Islet precursor cell (in vitro differentiated cells): Measurements from ENCODE around the gene TMEM63A.
A peak's percentile ranks its signal among the peaks of the same experiment; 100 is the strongest.
"Not testable (repeated sequence)": the region's sequence is repeated elsewhere in the genome, so short reads cannot be mapped to it uniquely, and the experiment has no call there.

Experiments used
- DNase-seq: peaks from one replicate; pipeline ENCODE4 v3.0.0-alpha.2; 2018

The TMEM63A gene

DNA sequence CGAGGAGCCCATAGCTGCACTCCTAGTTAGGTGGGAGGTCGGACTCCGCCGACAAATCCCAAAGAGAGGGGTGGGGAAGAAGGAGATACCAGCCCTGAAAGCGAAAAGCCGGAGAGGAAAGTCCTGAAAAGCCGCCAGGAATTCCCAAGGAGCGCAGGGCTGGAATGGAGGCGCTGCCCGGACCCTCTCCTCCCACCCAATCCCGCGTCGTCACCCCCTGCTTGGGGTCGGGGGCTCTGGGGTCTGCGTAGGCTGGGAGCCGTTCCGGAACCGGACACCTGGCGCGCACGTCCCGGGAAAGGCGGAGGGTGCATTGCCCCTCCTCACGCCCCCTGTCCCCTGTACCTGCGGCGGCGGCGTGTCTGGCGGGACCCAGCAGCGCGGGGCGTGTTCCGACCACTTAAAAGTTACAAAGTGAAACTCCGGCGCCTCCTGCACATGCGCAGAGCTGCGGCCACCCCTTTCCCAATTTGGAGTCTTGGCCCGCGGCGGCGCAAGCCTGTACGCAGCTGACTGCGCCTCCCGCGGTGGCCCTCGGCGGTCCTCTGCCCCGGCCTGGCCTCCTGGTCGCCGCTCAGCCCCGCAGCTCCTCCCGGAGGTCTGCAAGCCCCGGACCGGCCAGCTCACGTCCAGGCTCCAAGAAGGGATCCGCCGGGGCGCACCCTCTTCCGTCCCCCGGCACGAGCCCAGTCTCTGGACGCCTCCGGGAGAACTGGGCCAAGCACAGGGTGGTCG, at the start of gene TMEM63A:
TMEM63A (minus strand) TSS at position 422 of the 735 bp plus-strand sequence. CDS start 4,800 bp downstream, outside the sequence.
- DNase-seq = peak; percentile 96

DNA sequence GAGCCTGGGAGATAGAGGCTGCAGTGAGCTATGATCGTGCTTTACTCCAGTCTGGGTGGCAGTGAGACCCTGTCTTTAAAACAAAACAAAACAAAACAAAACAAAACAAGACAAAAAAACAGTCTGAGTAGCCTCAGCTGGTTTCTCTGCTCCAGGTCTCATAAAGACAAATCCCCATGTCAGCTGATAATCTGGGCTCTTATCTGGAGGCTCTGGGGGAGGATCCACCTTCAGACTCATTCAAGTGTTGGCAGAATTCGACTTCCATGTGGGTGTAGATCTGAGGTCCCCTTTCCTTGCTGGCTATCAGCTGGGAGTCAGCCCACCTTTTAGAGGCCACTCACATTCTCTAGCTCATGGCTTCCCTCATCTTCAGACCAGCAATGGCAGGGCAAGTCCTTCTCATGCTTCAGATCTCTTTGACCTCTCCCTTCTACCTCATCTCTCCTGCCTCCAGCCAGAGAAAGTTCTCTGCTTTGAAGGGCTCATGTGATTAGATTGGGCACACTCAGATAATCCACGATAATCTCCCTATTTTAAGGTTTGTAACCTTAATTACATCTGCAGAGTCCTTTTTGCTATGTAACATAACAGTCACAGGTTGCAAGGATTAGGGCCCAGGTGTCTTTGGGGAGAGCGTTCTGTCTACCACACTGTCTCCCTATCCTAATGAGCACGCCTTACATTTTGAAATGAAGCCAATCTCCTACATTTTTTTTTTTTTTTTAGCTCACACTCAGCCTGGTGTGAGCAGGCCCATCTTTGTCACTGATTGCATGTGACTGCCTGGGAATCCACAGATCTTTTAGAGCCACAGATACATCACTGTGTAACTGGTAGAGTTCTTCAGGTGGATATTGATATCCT, 49.3 kb upstream of the TMEM63A start:
- no peak for DNase-seq

DNA sequence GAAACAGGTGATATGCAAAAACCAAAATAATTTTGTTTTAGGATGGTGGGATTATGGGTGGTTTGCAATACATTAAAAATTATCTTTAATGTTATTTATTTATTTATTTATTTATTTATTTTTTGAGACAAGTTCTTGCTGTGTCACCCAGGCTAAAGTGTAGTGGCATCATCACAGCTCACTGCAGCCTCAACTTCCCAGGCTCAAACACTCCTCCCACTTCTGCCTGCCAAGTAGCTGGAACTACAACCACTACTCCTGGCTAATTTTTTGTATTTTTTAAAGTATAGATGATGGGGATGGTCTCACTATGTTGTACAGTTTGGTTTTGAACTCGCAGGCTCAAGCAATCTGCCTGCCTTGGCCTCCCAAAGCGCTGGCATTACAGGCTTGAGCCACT, 48.4 kb upstream of the TMEM63A start:
- no peak for DNase-seq

DNA sequence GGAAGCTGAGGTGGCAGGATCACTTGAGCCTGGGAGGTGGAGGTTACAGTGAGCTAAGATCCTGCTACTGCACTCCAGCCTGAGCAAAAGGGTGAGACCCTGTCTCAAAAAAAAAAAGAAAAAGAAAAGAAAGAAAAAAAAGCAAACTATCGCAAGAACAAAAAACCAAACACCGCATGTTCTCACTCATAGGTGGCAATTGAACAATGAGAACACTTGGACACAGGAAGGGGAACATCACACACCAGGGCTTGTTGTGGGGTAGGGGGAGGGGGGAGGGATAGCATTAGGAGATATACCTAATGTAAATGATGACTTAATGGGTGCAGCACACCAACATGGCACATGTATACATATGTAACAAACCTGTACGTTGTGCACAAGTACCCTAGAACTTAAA, 47.3 kb upstream of the TMEM63A start:
- DNase-seq = not testable (repeated sequence)

DNA sequence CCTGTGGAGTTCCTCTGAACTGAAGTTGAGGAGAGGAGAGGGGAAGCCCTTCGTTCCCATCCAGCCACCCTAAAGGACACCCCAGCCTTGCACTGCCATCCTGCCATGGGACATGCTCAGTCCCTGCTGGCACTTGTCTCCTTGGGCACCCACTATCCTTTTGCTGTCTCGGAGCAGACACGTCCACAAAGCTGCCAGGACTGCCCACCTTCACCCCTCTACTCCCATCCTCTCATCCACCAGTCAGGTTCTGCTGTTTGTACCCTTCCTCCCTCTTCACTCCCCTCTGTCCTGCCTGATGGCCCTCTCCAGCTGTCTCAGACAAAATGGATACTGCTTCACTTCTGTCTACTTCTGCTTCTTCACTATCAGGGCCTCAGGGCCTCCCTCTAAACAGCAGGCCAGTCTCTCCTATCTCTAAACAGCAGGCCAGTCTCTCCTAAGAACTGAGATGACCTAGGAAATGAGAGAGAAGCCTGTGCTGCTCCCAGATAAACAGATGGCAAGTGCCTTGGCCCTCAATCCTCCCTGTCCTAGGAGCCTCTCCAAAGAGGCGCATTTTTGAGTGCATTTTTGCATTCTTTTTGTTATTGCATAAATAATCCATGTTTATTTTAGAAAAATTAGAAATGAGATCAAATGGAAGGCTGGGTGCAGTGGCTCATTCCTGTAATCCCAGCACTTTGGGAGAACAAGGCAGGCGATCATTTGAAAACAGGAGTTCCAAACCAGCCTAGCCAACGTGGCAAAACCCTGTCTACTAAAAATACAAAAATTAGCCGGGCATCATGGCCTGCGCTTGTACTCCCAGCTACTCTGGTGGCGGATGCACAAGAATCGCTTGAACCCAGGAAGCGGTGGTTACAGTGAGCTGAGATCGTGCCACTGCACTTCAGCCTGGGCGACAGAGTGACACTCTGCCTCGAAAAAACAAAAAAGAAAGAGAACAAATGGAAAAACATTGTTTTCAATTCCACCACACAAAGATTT, 46.3 kb upstream of the TMEM63A start:
- DNase-seq = no peak

DNA sequence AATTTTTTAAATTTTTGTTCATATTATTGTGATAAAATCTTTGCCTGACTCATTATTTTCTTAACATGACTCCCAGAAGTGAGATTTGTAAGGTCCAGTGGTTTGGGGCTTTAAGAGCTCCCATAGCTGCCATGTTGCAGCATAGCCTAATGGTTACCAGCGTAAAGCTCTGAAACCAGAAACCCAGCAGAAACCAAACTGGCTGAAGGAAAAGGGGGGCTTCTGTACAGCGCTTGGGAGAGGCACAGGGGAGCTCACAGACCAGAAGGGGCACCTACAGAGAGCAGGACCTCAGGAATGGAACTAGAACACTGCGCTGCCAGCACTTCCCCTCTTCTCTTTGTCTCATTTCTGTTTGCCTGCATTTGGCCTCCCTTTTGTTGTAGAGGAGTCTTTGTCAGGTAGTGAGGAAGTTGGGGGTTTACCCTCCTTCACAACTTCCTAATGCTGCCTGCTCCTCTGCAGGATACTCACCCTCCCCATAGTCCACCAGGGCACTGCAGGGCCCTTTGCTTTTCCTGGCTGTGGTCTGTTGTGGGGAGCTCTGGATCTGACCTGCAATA, 44.5 kb upstream of the TMEM63A start:
- no peak for DNase-seq

DNA sequence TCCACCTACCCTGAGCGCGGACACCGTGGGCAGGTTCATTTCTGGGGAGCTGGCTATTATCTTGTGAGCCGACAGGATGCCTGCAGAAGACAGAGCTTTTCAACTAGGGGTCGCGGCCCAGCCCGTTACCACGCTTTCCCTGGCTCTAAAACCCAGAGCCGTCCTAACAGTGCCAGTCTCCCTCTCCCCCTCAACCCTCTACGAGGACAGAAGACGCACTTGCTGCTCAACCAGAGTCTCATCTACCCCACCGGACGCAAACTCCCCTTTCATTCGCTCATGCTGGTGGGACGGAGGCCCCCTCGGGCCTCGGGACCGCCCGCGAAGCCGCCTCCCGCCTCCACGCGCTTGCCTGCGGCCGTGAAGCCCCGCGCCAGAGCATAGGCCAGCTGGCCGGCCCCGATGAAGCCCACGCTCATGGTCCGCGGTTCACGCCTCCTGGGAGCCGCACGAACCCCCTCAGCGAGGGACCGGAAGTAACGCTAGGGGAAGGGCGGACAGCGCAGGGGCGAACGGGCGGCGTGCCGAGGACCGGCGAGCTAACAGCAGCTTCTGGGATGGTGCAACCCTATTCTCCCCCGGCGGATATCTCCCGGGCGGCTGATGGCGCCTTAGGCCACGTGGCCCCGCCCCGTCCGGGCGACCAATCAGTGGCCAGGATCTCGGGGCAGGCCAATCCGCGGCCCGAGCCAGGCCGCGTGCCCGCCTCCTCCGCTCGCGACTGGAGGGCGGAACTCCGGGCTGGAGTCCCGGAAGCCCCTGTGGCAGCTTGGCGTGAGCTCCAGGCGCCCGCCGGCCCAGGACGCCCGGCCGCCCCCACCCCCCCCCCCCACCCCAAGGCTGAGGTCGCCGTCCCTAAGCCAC, 41.7 kb upstream of the TMEM63A start, which contains the start of gene PYCR2:
PYCR2 (minus strand) TSS at position 559 of the 864 bp plus-strand sequence; CDS start at position 419, 140 bp downstream.
- DNase-seq = peak; percentile 98

DNA sequence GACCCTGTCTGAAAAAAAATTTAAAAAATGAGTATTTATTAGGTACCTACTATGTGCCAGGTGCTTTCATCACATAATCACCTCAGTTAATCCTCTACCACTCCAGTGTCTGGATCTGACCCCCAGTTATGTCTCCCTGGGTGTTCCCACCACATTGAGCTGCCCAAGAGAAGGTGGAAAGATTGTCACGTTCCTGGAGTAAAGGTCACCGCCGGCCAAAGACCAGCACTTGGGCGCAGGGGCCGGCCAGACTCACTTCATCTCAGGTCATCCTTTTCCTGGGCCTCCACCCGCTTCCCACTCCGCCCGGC, 41.2 kb upstream of the TMEM63A start:
- no peak for DNase-seq

DNA sequence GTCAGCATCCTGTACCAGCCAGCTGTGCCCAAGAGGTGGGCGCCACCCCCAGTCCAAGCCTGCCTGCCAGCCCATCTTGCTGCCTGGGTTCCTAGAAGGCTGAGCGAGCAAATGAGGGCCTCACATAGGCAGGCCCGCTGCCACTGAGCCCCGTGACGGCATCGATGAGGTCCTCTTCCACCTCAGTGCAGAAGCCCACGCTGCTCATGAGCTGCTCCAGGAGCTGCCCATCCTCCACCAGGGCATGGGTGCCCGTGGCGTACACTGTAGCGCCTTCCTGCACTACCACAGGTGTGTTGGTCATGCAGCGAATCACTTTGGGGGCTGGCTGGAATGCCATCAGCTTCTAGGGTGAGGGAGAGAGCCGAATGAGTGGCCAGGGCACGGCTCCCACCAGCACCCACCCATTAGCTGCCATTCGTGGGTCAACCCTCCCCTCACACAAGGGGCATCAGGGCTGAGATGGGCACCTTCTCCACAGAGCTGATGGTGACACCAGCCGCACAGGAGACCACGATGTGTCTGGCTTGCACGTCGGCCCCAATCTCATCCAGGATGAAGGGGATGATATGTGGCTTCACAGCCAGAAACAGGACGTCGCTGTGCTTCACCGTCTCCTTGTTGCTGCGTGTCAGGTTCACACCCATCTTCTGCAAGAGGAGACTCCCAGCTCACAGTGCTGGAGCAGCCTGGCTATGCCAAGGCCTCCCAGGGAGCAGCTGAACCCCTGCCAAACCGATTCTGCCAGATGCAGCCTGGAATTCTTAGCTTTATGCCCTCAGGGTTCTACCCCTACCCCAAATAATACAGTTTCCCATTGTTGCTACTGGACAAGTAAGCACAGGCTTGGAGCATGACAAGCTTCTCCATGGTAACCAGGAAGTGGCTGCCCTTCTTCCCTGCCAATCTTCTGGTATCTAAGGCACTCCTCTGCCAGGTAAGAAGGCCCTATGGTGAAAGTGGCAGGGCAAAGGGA, 39.8 kb upstream of the TMEM63A start:
- no peak for DNase-seq

DNA sequence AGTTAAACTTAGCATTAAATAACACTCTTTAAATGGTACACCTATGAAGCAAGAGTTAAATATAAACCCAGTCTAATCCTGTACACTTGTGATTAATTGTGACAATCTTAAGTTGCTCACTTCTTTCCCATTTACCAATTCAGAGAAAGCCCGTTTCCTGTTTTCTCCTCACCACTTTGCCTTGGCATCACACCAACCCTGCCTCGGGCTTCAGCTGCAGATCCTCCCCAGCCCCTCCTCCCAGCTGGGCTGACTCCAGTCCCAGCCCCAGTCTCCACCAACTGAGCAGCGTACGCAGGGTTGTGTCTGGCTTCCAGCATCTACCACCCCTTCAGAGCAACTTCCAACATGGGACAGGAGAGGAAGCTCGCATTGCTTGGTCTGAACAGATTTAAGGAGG, 37.7 kb upstream of the TMEM63A start:
- no peak for DNase-seq

DNA sequence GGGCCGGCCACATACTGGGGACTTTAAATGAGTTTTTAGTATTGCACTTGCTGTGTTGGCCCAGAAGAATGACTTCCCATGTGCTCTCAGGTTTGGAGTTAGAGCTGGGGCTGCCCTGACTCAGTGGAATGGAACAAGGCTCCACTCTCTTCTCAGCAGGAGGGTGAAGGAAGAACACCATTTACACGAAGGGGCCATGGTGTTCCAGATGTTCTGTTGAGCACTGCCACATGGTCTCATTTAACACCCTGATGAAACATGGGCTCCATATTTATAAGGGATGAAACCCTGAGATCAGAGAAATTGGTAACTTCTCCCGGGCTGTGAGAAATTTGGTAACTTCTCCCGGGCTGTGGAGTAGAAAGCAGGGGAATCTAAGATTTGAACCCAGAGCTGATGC, 36.1 kb upstream of the TMEM63A start:
- DNase-seq = no peak

DNA sequence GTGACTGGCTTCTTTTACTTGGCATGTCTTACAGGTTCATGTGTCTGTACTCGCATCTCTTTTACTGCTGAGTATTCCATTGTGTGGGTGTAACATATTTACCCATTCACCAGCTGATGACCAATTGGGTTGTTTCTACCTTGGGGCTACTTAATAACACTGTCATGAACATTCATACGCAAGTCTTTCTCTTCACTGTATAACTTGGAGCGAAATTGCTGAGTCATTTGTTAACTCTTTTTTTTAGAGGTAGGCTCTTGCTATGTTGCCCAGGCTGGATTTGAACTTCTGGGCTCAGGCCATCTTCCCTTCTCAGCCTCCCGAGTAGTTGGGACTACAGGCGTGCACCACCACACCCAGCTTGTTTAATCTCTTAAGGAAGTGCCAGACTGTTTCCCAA, 35.4 kb upstream of the TMEM63A start:
- DNase-seq = no peak

DNA sequence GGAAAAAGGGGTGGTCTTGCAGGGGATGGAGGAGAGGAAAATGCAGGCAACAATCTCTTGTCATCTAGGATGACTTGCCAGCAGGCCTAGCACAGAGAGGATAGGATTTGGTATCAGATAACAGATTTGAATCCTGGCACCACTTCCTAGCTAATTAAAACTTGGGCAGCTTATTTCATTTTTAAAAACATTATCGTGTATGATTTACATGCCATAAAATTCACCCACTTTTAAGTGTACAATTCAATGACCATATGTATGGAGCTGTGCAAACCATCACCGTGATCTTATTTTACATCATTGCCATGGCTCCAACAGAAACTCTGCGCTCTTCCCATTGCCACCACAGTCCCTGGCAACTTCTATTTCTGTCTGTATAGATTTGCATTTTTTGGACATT, 34.9 kb upstream of the TMEM63A start:
- DNase-seq = no peak

DNA sequence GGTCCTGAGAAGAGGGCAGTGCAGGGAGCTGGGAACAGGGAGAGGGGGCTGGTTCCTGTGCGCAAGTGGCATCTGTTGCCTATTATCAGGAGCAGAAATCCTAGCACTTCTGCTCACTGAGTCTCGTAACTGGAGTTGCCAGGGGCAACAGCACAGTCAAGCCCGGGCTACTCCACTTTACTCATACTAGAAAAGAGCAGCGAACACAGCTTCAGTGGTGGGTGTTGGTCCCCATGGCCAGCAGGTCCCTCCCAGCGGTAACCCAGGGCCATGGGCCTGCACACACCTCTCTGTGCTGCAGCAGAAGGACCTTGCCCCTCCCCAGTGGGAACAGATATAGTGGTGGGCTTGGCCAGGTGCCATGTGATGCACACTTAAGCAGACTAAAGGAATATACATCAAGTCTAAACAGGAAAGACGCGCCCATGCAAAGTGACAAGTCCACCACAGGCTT, 33.4 kb upstream of the TMEM63A start:
- no peak for DNase-seq

DNA sequence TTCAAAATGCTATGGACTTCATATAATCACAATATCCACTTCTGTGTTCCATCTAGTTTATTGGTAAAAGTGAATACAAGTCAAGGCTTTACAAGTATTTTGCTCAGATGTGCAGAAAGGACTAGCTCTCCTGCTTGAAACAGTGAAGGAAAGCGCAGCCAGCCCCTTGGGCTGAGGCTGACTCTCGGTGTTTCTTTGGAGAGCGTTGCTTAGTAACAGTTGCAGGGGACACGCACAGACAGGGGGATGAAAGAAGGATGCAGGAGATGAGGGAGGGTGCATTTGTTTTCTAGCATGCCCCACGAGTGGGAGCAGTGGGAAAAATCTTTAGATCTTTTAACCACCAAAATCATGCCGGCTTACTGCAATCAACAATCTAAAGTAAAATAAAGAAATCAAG, 32.8 kb upstream of the TMEM63A start:
- DNase-seq = no peak

DNA sequence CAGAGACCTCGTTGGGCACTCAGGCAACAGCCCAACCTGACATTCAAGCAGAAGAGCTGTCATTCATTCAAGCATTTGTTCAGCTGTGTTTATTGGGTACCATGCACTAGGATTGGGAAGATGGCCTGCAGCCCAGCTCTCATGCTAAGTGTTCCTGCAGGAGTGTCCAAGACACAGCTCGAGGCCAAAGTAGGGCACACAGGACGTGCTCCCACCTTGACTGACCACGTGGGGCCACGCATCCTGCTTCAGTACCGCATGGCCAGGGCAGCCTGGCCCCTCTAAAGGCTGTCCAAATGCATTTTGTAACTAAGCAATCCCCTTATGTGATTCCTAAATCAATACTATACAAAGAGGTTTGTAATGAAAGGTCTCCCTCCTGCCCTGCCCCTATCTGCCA, 32.2 kb upstream of the TMEM63A start:
- no peak for DNase-seq

DNA sequence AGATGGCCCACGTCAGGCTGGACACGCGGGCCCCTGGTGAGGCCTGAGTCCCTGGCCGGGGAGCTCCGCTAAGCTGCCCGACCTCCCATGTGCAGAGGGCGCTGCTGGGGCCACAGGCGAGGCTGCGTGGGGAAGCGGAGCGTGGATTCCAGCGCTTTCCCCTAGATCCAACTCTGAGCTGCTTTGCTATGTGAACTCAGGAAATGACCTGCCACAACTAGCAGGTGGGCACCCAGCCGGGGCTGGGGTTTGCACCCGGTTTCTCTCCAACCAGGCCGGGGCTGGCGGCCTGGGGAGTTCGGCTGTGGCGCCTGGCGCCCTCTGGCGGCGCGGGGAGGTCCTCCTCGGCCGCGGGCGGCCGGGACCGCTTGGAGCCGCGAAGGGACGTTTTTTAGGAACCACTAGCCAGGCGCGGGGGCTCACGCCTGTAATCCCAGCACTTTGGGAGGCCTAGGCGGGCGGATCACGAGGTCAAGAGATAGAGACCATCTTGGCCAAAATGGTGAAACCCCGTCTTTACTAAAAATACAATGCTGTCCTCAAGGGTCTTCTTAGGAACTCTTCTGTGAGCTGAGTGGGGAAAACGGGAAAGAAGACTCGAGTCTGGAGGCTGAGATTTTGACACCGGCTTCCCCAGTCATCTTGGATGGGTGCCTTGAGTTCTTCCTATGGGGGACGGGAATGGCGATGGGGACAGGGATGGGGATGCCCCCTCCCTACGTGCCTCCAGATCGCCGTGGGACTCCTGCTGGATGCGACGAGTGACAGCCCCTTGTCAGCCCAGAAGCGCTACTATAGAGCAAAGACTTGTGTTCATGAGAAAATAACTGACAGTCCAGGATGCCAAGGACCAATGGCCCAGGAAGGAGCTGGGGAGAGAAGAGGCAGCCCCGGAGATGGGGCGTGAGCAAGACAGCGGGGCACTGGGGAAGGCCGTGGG, 29.3 kb upstream of the TMEM63A start:
- DNase-seq = peak; percentile 77

DNA sequence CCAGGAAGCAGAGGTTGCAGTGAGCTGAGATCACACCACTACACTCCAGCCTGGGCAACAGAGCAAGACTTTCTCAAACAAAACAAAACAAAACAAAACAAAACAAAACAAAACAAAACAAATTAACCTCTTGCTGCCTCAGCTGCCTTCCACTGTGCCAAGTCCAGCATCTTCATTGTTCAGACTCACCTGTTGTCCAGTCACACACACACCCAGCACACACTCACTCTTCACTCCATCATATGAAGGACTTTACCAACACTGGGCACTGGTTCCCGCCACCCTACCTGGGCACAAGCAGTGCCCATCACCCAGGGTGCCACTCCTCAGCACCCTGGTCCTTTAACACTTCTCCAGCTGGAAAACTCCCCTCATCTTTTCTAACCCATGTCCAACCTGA, 27.3 kb upstream of the TMEM63A start:
- DNase-seq = no peak

DNA sequence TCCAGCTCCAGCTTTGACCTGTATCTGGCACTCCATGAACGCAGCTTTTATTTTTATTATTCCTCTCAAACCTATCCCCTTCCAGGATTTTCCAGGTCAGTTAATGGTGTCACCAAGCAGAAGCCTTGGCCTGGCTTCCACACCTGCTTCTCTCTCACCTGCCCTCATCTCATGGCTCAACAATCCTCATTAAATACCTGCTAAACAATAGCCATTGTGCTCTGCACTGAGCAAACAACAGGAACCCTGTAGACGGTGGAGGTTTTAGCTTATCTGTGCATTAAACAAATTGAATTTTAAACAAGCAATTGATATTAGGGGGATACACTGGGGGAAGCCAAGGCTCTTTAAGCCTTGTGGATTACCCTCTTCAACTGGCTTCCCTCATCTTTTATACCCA, 26.6 kb upstream of the TMEM63A start:
- no peak for DNase-seq
